ENCODE results near the gene PPP1R13B.

PPP1R13B gene

GRCh38 chr14:103708750-103709187 is 138.6 kb downstream of the PPP1R13B start:
- Histone ChIP-seq H3F3A (ENCODE audit: insufficient read depth, low read length) (no peaks in the 10 kb centered on the region), H3K36me3 (ENCODE audit: insufficient read depth, low read length) (peaks cover 95% of the 10 kb centered on the region), H3K27me3 (ENCODE audit: insufficient read depth, low read length) (no peaks in the 10 kb centered on the region), H2AFZ (ENCODE audit: low read length) (no peak overlapping the region), H3K9me3 (ENCODE audit: low read length) (no peaks in the 10 kb centered on the region), H3K4me2 (ENCODE audit: low read length) (no peak overlapping the region), H3K9me2 (ENCODE audit: low read depth, low read length) (no peaks in the 10 kb centered on the region), H3K9ac (ENCODE audit: low read length) (no peak overlapping the region), H3K4me3 (ENCODE audit: low read depth, low read length, poor library complexity, severe bottlenecking) (no peak overlapping the region), H3K4me1 (ENCODE audit: insufficient read depth, low read length, severe bottlenecking) (peaks cover 43% of the 10 kb centered on the region), H3K27ac (ENCODE audit: low read depth, low read length, poor library complexity, severe bottlenecking) (no peak overlapping the region), H3K79me2 (ENCODE audit: insufficient read depth, low read length) (0 out of 2 replicates have a peak, but pooled peaks cover 4% of the 10 kb centered on the region), H4K20me1 (ENCODE audit: insufficient read depth, low read length) (no peaks in the 10 kb centered on the region)
- no peak for TF ChIP-seq EZH2 (IDR thresholded peaks at IDR 0.05; ENCODE audit: borderline replicate concordance, low read length)
- TF ChIP-seq CTCF (IDR thresholded peaks at IDR 0.05; ENCODE audit: low read length), result no peak

- no peaks in the 10 kb centered on the region for H3K9me2 ChIP-seq (ENCODE audit: low read depth, low read length)
- no peaks in the 10 kb centered on the region for H3K79me2 ChIP-seq (ENCODE audit: insufficient read depth, low read length)
- H3K27me3 ChIP-seq (ENCODE audit: insufficient read depth, low read length), result no peaks in the 10 kb centered on the region
- 0 out of 2 replicates have a peak, but pooled peaks cover 4% of the 10 kb centered on the region for H3F3A ChIP-seq (ENCODE audit: insufficient read depth, low read length)
- no peak overlapping the region for H2AFZ ChIP-seq (ENCODE audit: low read length)
- peaks cover 95% of the 10 kb centered on the region for H3K36me3 ChIP-seq (ENCODE audit: insufficient read depth, low read length)
- H3K4me2 ChIP-seq (ENCODE audit: low read length), result no peak overlapping the region
- peaks cover 43% of the 10 kb centered on the region for H3K4me1 ChIP-seq (ENCODE audit: insufficient read depth, low read length, severe bottlenecking)
- no peak for TF ChIP-seq CTCF (IDR thresholded peaks at IDR 0.05; ENCODE audit: low read length)
- TF ChIP-seq EZH2 (IDR thresholded peaks at IDR 0.05; ENCODE audit: borderline replicate concordance, low read length), result no peak
- H3K4me3 ChIP-seq (ENCODE audit: low read depth, low read length, poor library complexity, severe bottlenecking), result no peak overlapping the region
- no peak overlapping the region for H3K9ac ChIP-seq (ENCODE audit: low read length)
- no peak overlapping the region for H3K27ac ChIP-seq (ENCODE audit: low read depth, low read length, poor library complexity, severe bottlenecking)
- no peaks in the 10 kb centered on the region for H3K9me3 ChIP-seq (ENCODE audit: low read length)
- H4K20me1 ChIP-seq (ENCODE audit: insufficient read depth, low read length), result no peaks in the 10 kb centered on the region
These were observed 139.8 kb downstream of the PPP1R13B start for GRCh38 chr14:103707329-103708263.

- no peak overlapping the region for H3K4me2 ChIP-seq (ENCODE audit: low read length)
- no peaks in the 10 kb centered on the region for H4K20me1 ChIP-seq (ENCODE audit: insufficient read depth, low read length)
- H3K27me3 ChIP-seq (ENCODE audit: insufficient read depth, low read length), result no peaks in the 10 kb centered on the region
- TF ChIP-seq CTCF (IDR thresholded peaks at IDR 0.05; ENCODE audit: low read length) (no peak), EZH2 (IDR thresholded peaks at IDR 0.05; ENCODE audit: borderline replicate concordance, low read length) (no peak)
- peaks cover 43% of the 10 kb centered on the region for H3K4me1 ChIP-seq (ENCODE audit: insufficient read depth, low read length, severe bottlenecking)
- no peak overlapping the region for H3K4me3 ChIP-seq (ENCODE audit: low read depth, low read length, poor library complexity, severe bottlenecking)
- peaks cover 89% of the 10 kb centered on the region for H3K36me3 ChIP-seq (ENCODE audit: insufficient read depth, low read length)
- no peak overlapping the region for H3K9ac ChIP-seq (ENCODE audit: low read length)
- no peak overlapping the region for H3K27ac ChIP-seq (ENCODE audit: low read depth, low read length, poor library complexity, severe bottlenecking)
- H3K9me3 ChIP-seq (ENCODE audit: low read length), result no peaks in the 10 kb centered on the region
- H2AFZ ChIP-seq (ENCODE audit: low read length), result no peak overlapping the region
- 0 out of 2 replicates have a peak, but pooled peaks cover 5% of the 10 kb centered on the region for H3F3A ChIP-seq (ENCODE audit: insufficient read depth, low read length)
- no peaks in the 10 kb centered on the region for H3K9me2 ChIP-seq (ENCODE audit: low read depth, low read length)
- H3K79me2 ChIP-seq (ENCODE audit: insufficient read depth, low read length), result no peaks in the 10 kb centered on the region
These were observed 140.6 kb downstream of the PPP1R13B start for GRCh38 chr14:103706551-103707328.
